HepG2 (cell line): ENCODE measurements around the gene FNDC3A. TPM values are rescaled to one million over a fixed set of nuclear protein-coding genes. Genes with fewer than 3 reads are reported as not detected.

Source experiments
- ATAC-seq: fragments of 200-7000 bp; cut with Tn5 transposase; 3 replicates; pipeline ENCODE4 v1.9.1; 2020; ENCODE audit warnings: mild to moderate bottlenecking, moderate library complexity
- BruUV-seq: library from RNA; stranded (reverse); fragments of 400-500 nt; replicated peaks from 2 replicates; lab custom pipeline; 2021; lab: Mats Ljungman, UMichigan
- CTCF ChIA-PET: fragments of 300-600 bp; formaldehyde crosslinking; extraction: SDS; loops from one replicate; lab custom pipeline; 2021; ENCODE audit warnings: low total read pairs, inconsistent platforms, low intra/inter-chr PET ratio; lab: Yijun Ruan, JAX
- POLR2A ChIA-PET: fragments of 350-600 bp; sonication (Branson Sonifier 250); formaldehyde crosslinking; loops from one replicate; lab custom pipeline; 2020; ENCODE audit warnings: antibody characterized with exemption, inconsistent platforms; lab: Yijun Ruan, JAX
- DNase-seq: peaks from one replicate; pipeline ENCODE4 v3.0.0-alpha.2; 2015; ENCODE audit warnings: low spot score
- FAIRE-seq: peaks from 3 replicates; lab custom pipeline; 2011; peaks lifted over from hg19 to GRCh38; lab: Jason Lieb, UNC
- H2AFZ ChIP-seq: one replicate; pipeline ENCODE4 v1.6.1; 2011; ENCODE audit warnings: low read length, inconsistent platforms
- H3K27ac ChIP-seq: fragments of 300-600 bp; 3 replicates; pipeline ENCODE4 v1.8.0; 2011; ENCODE audit warnings: mixed run types, mild to moderate bottlenecking, mixed read lengths, low read length, inconsistent platforms; ENCODE audit not compliant: insufficient read depth; ENCODE audit errors: extremely low read length
- H3K27me3 ChIP-seq, 2 experiments: fragments of 200-600 bp in 1 of 2; 2 replicates in 1 of 2; 3 replicates in 1 of 2; pipeline versions ENCODE4 v1.6.0 to v1.8.0; 2011; ENCODE audit warnings: low read length in 2 of 2, mild to moderate bottlenecking in 2 of 2, moderate library complexity in 2 of 2, inconsistent platforms in 1 of 2; ENCODE audit not compliant: insufficient read depth in 2 of 2, control insufficient read depth in 1 of 2
- H3K36me3 ChIP-seq, 2 experiments: fragments of 200-600 bp in 1 of 2; replicated peaks in 1 of 2; 2 replicates in 1 of 2; 3 replicates in 1 of 2; pipeline versions ENCODE4 v1.5.1 to v1.8.0; 2011; ENCODE audit warnings: low read length in 2 of 2, inconsistent platforms in 1 of 2; ENCODE audit not compliant: insufficient read depth in 2 of 2, control insufficient read depth in 1 of 2
- H3K4me1 ChIP-seq: 2 replicates; pipeline ENCODE4 v1.5.1; 2012; ENCODE audit warnings: low read length, inconsistent platforms; ENCODE audit not compliant: insufficient read depth
- H3K4me2 ChIP-seq: 2 replicates; pipeline ENCODE4 v1.6.0; 2011; ENCODE audit warnings: low read depth, low read length, inconsistent platforms
- H3K4me3 ChIP-seq, 3 experiments: fragments of 200-600 bp in 1 of 3; sonication (generic), shearing (Covaris generic) in 1 of 3; replicated peaks in 1 of 3; 2 replicates each; pipeline ENCODE4 v1.5.1; 2011 to 2016; ENCODE audit warnings: low read length in 3 of 3, inconsistent platforms in 2 of 3, low read depth in 2 of 3, mild to moderate bottlenecking in 2 of 3, control low read depth in 1 of 3, mixed read lengths in 1 of 3; ENCODE audit not compliant: insufficient read depth in 1 of 3
- H3K79me2 ChIP-seq: one replicate; pipeline ENCODE4 v1.6.1; 2011; ENCODE audit warnings: low read length, inconsistent platforms; ENCODE audit not compliant: insufficient read depth
- H3K9ac ChIP-seq: 2 replicates; pipeline ENCODE4 v1.6.0; 2011; ENCODE audit warnings: mild to moderate bottlenecking, low read depth, low read length, inconsistent platforms; ENCODE audit not compliant: insufficient read depth
- H3K9me3 ChIP-seq: 2 replicates; pipeline ENCODE4 v1.5.1; 2012; ENCODE audit warnings: mild to moderate bottlenecking, low read length
- H4K20me1 ChIP-seq: 2 replicates; pipeline ENCODE4 v1.6.0; 2011; ENCODE audit warnings: inconsistent platforms, mild to moderate bottlenecking, low read length, moderate library complexity; ENCODE audit not compliant: insufficient read depth
- ASH2L ChIP-seq: fragments of 300-600, 200-600 bp; sonication (generic); IDR thresholded peaks from 2 replicates; pipeline ENCODE4 v1.7.0; 2017; ENCODE audit warnings: low read depth, mild to moderate bottlenecking, moderate library complexity, mixed read lengths, low read length; ENCODE audit not compliant: insufficient read length
- DNMT3B ChIP-seq: conservative IDR thresholded peaks from 2 replicates; pipeline ENCODE4 v1.6.1; 2016; ENCODE audit warnings: missing biosample characterization, control low read depth
- SOX5 ChIP-seq: IDR thresholded peaks from 2 replicates; pipeline ENCODE4 v1.6.1; 2016; ENCODE audit warnings: borderline replicate concordance
- TBX3 ChIP-seq: fragments of 450-650 bp; IDR thresholded peaks from 2 replicates; pipeline ENCODE4 v1.6.1; 2017; ENCODE audit warnings: antibody characterized with exemption, mild to moderate bottlenecking, inconsistent platforms, borderline replicate concordance
- THAP7 ChIP-seq: sonication (generic); formaldehyde crosslinking; IDR thresholded peaks from 2 replicates; pipeline ENCODE4 v1.8.1; 2023; ENCODE audit warnings: mild to moderate bottlenecking, missing genetic modification reagents
- THAP9 ChIP-seq: sonication (generic); formaldehyde crosslinking; IDR thresholded peaks from 2 replicates; pipeline ENCODE4; 2020; ENCODE audit warnings: missing genetic modification reagents, mild to moderate bottlenecking, borderline replicate concordance
- ZFP36L1 ChIP-seq: sonication (generic); formaldehyde crosslinking; IDR thresholded peaks from 2 replicates; pipeline ENCODE4 v1.8.0; 2022; ENCODE audit warnings: mild to moderate bottlenecking, missing genetic modification reagents, moderate library complexity
- ZFP82 ChIP-seq: sonication (generic); formaldehyde crosslinking; IDR thresholded peaks from 2 replicates; pipeline ENCODE4 v1.5.1; 2020; ENCODE audit warnings: mild to moderate bottlenecking, missing genetic modification reagents, borderline replicate concordance
- ZMYM2 ChIP-seq: sonication (generic); formaldehyde crosslinking; IDR thresholded peaks from 2 replicates; pipeline ENCODE4 v1.8.0; 2022; ENCODE audit warnings: mild to moderate bottlenecking, missing genetic modification reagents
- ZNF839 ChIP-seq: sonication (generic); formaldehyde crosslinking; IDR thresholded peaks from 2 replicates; pipeline ENCODE4 v1.4.0; 2020; ENCODE audit warnings: missing genetic modification reagents, mild to moderate bottlenecking, borderline replicate concordance
- WGBS: methylation state at CpG from one replicate; pipeline ENCODE4 v1.1.6; 2017; ENCODE audit warnings: low lambda C conversion rate; 5-methylcytosine and 5-hydroxymethylcytosine counted together
- in situ Hi-C: cut with HindIII; loops from 2 replicates; pipeline ENCODE4 v1.10.0; 2017; ENCODE audit warnings: low pct_unique_long_range_greater_than_20kb; ENCODE audit not compliant: extremely low pct_ligation_motif_present
- intact Hi-C: fragments of 100-400 bp; cut with micrococcal nuclease; formaldehyde crosslinking; loops from one replicate; pipeline ENCODE4 v1.10.0; 2022; ENCODE audit not compliant: unreplicated experiment
- polyA plus RNA-seq, 8 experiments: library from polyadenylated mRNA; depleted of rRNA in 3 of 8; stranded (reverse) in 7 of 8; unstranded in 1 of 8; fragments of >200 nt; fragmentation: Illumina TruSeq in 4 of 8; extraction: Trizol in 4 of 8; gene quantifications; 2 replicates each; pipeline versions ENCODE4 v1.2.1 to v1.2.3, GENCODE V29; 2011 to 2016; ENCODE audit warnings: low read depth in 4 of 8, missing spikeins in 1 of 8, mixed read lengths in 1 of 8; ENCODE audit not compliant: insufficient read depth in 1 of 8
- total RNA-seq, 5 experiments: library from RNA; depleted of rRNA; stranded (reverse); fragments of >200 nt; fragmentation: Illumina TruSeq; extraction: Trizol; gene quantifications; 2 replicates each; pipeline ENCODE4 v1.2.3, GENCODE V29; 2016; ENCODE audit warnings: low read depth in 1 of 5

FNDC3A gene
- total and polyA plus RNA-seq, 2 of the 13 experiments (the other 11 are each of a cell fraction or from before 2014, with no cell fraction given), result 36.7 to 39.3 TPM

GRCh38 chr13:48946163-48946562 lies 29.5 kb upstream of the FNDC3A start:
- no peaks in the 10 kb centered on the region for H3K9me3 ChIP-seq
- no peaks in the 10 kb centered on the region for H4K20me1 ChIP-seq
- ChIA-PET POLR2A (no interaction called here), CTCF (no interaction called here)
- H3K36me3 ChIP-seq, result no peaks in the 10 kb centered on the region
- FAIRE-seq (no peak), ATAC-seq (no peak), DNase-seq (no peak)
- intact Hi-C loops, result no loop called here
- BruUV-seq, result no TSS peak
- no peaks in the 10 kb centered on the region for H3K4me1 ChIP-seq
- H3K4me3 ChIP-seq, result no peak overlapping the region
- H3K27ac ChIP-seq, result no peak overlapping the region
- no peaks in the 10 kb centered on the region for H3K79me2 ChIP-seq
- in situ Hi-C loops, result no loop called here
- WGBS, result 40% methylated on average over 2 of the region's 2 CpGs
- H3K4me2 ChIP-seq, result no peak overlapping the region
- no peaks in the 10 kb centered on the region for H3K27me3 ChIP-seq
- H3K9ac ChIP-seq, result no peak overlapping the region
- no peak overlapping the region for H2AFZ ChIP-seq
- no peak for TF ChIP-seq SOX5 (CRISPR knock-in tag)
- TF ChIP-seq ZMYM2 (CRISPR knock-in tag), result no peak
- no peak for TF ChIP-seq DNMT3B (CRISPR knock-in tag)
- TF ChIP-seq ASH2L, result no peak
- no peak for TF ChIP-seq ZNF839 (CRISPR knock-in tag)
- no peak for TF ChIP-seq TBX3
- TF ChIP-seq THAP9 (CRISPR knock-in tag), result no peak
- no peak for TF ChIP-seq ZFP36L1 (CRISPR knock-in tag)
- TF ChIP-seq ZFP82 (CRISPR knock-in tag), result no peak
- TF ChIP-seq THAP7 (CRISPR knock-in tag), result no peak
- TF ChIP-seq, all 625 proteins: peak for 0
